Hepatocyte (in vitro differentiated cells): Measurements from ENCODE around the gene HHLA2.

ENCODE experiments used
- EZH2 ChIP-seq: fragments of 200-600 bp; sonication (generic); IDR thresholded peaks from 2 replicates; pipeline ENCODE4 v1.6.1; 2016; ENCODE audit warnings: antibody characterized with exemption, mild to moderate bottlenecking, borderline replicate concordance
- EZH2phosphoT487 ChIP-seq: fragments of 200-600 bp; sonication (generic); IDR thresholded peaks from one replicate; pipeline ENCODE4 v1.6.1; 2018; ENCODE audit warnings: antibody characterized with exemption, mild to moderate bottlenecking, low read depth, moderate library complexity; ENCODE audit not compliant: unreplicated experiment, severe bottlenecking
- TF ChIP-seq, protein P1 (sequence below): fragments of 200-600 bp; sonication (generic); IDR thresholded peaks from 2 replicates; pipeline ENCODE4 v1.5.1; 2016; ENCODE audit warnings: antibody characterized with exemption, mild to moderate bottlenecking; ENCODE audit not compliant: poor library complexity

DNA sequence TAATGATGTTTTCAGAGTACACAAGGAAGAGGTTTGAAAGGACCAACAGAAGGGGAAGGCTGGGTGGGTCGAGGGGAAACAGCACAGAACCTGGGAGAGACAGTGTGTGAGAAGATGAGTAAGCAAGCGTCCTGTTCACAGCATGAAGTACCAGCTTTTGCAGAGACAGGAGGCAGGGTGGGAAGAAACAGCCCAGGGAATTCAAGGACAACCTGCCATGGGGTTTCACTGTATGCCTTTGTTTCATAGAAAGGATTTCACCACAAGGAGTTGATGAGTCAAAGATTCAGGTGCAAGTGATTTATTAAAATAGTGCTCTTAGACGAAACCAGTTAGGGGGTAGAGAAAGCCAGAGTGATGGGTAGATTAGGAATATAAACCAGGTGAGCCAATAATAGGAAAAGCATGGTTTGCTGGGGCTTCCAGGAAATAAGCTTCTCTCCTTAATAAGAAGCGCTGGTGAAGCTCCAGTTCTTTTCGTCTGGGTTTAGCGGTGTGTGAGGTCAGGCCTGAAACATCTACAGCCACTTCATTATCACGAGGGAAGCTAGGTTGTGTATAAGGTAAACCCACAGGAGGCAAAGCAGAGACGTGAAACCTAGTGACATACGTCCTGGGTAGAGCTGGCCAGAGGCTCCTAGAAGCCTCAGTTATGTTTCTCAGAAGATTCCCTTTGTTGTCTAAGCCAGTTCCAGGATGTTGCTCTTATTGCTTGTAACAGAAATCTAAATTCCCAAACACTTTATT, 3.9 kb downstream of the HHLA2 start:
- TF ChIP-seq EZH2 (no peak), EZH2phosphoT487 (no peak)
- TF ChIP-seq, protein P1, sequence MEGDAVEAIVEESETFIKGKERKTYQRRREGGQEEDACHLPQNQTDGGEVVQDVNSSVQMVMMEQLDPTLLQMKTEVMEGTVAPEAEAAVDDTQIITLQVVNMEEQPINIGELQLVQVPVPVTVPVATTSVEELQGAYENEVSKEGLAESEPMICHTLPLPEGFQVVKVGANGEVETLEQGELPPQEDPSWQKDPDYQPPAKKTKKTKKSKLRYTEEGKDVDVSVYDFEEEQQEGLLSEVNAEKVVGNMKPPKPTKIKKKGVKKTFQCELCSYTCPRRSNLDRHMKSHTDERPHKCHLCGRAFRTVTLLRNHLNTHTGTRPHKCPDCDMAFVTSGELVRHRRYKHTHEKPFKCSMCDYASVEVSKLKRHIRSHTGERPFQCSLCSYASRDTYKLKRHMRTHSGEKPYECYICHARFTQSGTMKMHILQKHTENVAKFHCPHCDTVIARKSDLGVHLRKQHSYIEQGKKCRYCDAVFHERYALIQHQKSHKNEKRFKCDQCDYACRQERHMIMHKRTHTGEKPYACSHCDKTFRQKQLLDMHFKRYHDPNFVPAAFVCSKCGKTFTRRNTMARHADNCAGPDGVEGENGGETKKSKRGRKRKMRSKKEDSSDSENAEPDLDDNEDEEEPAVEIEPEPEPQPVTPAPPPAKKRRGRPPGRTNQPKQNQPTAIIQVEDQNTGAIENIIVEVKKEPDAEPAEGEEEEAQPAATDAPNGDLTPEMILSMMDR, result no peak
